ENCODE results near the gene EIF4G3.

Gene EIF4G3

GRCh38 chr1:20983297-20983889 is 193.3 kb downstream of the EIF4G3 start:
- DNase-seq, result no peak

DNA sequence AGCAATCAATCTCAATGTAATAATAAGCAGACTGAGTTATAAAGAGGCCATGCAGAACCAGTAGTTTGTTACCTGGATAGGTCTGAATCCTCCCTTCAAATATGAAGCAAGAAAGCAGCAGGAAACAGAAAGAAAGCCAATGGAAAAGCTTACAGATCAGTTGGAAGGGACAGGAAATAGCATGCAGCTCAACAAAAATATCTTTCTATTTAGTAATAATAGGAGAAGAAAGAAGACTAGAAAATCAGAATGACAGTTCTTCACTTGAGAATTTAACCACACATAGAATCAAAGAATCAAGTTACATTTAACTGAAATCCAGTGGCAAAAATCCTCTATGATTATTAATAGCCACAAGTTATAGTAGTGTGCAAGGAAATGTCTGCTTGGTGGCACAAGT is 194.4 kb downstream of the EIF4G3 start:
- DNase-seq, result no peak

GRCh38 chr1:20981915-20982314 is 194.8 kb downstream of the EIF4G3 start:
- DNase-seq, result no peak

- no peak for DNase-seq
Measured at GRCh38 chr1:20980051-20980450, 196.6 kb downstream of the EIF4G3 start.

DNA sequence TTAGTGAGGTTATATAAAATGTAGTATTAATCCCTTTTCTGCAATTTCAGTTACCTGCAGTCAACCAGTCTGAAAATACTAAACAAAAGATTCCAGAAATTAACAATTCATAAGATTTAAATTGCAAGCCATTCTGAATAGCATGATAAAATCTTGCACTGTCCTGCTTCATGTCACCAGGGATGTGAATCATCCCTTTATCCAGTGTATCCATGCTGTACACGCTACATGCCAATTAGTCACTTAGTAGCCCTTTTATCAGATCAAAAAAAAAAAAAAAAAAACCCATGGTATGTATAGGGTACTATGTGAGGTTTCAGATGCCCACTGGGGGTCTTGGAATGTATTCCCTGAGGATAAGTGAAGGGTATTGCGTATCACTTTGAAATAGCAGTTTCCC is 198.3 kb downstream of the EIF4G3 start:
- DNase-seq, result no peak

DNA sequence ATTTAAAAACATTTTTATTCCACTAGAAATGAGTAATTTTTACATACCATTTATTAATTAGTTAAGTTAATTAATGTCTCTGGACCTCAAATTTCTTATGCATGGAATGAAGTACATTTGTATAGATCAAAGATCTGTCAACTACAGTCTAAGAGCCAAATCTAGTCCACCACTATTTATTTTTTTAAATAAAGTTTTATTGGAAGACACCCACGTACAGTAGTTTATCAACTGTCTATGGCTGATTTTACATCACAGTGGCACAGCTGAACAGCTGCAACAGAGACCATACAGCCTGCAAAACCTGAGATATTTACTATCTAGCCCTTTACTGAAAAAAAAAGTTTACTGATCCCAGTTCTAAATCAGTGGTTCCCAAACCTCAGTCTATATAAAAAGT is 201.0 kb downstream of the EIF4G3 start:
- DNase-seq, result no peak

DNA sequence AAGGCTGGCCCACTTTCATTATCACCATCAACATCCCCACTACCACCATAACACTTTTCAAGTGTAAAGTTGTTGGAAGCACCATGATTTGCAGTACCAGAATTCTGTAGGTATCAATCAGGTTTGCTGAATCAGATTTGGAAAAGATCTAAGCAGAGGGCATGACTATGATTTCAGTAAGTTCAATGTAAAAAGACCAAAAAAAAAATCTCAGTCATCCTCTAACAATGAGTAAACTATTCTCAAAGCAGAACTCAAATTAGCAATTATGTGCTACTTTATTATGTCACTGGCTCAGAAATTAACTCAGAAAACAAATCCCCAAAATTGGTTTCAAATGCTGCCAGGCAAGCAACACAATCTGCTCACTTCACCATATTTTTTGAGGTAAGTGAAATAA is 201.7 kb downstream of the EIF4G3 start:
- no peak for DNase-seq

- DNase-seq, result no peak
Measured at GRCh38 chr1:20974069-20974468, 202.6 kb downstream of the EIF4G3 start.

- DNase-seq, result no peak
Measured at GRCh38 chr1:20972855-20973254, 203.8 kb downstream of the EIF4G3 start.

- DNase-seq, result no peak
Measured at GRCh38 chr1:20964540-20965484, 211.9 kb downstream of the EIF4G3 start.

DNA sequence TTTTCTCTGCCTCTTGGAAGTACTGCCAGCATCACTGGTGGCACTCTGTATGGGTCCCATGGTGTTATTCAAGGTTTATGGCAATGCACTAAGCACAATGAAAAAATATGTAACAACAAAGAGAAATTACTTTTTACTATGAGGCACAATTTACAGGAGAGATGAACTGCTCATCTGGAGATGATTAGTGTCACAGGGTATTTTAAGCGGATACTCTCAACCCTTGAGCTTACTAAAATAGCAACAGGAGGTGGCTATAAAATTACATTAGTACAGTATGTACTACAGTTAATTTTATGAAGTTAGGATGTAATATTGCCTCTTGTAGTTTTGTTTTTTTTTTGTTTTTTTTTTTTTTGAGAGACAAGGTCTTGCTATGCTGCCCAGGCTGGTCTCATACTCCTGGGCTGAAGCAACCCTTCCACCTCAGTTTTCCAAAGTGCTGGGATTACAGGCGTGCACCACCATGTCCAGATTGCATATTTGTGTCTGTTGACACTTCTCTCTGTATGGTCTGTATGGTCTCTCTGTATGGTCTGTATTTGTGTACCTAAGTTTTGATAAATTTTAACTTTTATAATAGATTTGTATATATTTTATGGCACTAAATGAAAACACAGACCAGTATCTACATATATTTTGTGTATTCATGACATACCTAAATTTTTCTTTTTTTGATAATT is 214.0 kb downstream of the EIF4G3 start:
- DNase-seq, result no peak

DNA sequence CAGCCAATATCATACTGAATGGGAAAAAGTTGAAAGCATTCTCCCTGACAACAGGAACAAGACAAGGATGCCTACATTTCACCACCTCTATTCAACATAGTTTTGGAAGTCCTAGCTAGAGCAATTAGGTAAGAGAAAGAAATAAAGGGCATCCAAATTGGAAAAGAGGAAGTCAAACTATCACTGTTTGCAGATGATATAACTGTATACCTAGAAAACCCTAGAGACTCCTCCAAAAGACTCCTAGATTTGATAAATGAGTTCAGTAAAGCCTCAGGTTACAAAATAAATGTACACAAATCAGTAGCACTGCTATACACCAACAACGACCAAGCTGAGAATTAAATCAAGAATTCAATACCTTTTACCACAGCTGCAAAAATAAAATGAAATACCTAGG is 218.3 kb downstream of the EIF4G3 start:
- DNase-seq, result no peak

DNA sequence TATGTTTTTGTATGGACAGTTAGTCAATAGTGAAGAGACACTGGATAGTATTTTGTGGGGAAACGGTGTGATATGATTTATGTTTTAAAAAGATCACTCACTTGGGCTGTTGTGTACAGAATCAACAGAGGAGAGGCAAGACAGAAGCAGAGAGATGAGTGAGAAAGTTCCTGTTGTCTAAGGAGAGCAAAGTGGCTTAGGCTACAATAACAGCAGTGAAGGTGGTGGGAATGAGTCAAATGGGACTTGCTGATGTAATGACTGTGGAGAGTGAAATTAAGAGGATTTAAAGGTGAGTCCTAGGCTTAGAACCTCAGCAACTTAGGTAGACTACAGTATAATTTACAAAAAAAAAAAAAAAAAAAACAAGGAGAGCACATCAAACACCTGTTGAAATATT is 220.4 kb downstream of the EIF4G3 start:
- no peak for DNase-seq

- DNase-seq, result no peak
Measured at GRCh38 chr1:20950679-20951078, 226.0 kb downstream of the EIF4G3 start.

DNA sequence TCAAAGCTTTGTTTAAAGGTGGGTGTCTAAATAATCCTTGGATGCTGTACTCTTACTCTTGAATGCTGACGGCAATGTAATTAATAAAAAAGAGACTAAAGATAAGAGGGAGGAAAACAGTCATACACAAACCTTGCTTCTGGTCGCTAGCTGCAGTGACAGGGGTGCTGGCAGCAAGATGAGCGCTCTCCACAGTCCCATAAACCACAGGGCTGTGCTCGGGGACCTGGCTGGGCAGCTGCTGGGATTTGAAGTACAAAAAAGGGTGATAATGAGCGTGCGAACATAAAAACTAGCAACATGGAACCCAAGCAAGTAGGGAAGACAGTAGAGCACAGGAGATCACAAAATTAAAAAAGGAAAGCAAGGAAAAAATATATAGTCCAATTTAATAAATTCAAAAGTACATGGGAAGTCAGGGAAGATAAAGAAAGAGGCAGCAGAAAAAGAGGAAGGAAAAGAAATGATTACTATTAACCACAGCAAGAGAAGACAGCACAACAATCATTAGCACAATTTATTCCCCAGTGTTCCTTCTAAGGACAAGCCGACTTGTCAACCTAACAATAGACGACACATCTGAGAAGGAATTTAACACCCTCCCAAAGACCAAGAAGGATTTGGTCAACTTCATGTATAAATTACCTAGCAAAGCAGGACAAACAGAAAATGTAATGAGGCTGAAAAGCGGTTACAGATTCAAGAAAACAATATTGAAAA is 226.7 kb downstream of the EIF4G3 start:
- no peak for DNase-seq

- DNase-seq, result no peak
Measured at GRCh38 chr1:20948101-20948500, 228.6 kb downstream of the EIF4G3 start.

DNA sequence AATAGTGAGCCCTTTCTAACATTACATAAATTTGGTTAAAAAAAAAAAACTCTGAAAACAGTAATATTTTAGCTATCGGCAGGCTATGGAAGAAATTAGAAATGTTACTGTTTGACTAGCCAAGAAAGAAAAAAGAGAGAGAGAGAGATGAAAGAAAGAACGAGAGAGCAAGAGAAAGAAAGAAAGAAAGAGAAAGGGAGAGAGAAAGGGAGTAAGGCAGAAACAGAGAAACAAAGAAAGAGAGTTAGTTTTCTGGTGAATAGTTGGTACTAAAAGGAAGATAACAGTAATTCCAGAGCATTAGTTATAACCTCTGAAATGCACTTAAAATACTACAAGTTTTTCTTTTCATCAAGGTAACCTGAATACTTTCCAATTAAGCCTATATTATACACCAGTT is 229.3 kb downstream of the EIF4G3 start:
- no peak for DNase-seq

DNA sequence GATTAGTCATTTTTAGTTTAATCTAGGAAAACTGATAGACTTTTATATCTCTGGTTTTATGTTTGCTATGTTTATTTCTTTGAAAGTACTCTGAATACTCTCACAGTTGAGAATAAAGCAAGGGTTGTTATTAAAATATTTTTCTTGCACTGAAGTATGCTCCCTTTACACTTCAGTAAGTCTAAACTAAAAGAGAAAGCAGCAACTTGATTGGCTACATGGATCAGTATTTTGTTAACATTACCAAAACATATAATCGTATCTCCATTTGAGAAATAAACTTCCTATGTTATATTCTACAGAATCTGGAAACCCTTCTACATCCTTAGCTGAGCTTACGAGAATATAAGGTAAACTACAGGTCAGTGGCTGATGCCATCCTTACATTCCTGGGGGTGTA is 240.1 kb downstream of the EIF4G3 start:
- no peak for DNase-seq

GRCh38 chr1:20936216-20936615 is 240.5 kb downstream of the EIF4G3 start:
- no peak for DNase-seq

DNA sequence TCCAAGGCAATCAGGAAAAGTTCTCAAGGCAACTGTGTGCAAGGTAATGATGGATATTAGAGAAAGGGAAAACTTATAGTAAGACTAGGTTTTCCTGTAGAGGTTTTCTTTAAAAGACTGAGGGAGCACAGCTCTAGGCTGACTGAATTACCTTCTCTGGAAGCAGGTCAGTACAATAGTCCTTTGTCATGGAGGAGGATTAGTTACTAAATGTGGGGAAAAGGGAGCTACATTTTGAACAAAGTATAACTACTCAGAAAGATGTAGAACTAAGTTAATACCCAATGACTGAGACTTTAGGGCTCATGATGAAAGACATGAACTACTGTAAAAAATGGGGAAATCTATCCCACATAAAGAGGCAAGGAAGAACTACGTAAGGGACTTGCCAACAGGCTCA is 241.0 kb downstream of the EIF4G3 start:
- DNase-seq, result no peak

- DNase-seq, result no peak
Measured at GRCh38 chr1:20932437-20932977, 244.2 kb downstream of the EIF4G3 start.

DNA sequence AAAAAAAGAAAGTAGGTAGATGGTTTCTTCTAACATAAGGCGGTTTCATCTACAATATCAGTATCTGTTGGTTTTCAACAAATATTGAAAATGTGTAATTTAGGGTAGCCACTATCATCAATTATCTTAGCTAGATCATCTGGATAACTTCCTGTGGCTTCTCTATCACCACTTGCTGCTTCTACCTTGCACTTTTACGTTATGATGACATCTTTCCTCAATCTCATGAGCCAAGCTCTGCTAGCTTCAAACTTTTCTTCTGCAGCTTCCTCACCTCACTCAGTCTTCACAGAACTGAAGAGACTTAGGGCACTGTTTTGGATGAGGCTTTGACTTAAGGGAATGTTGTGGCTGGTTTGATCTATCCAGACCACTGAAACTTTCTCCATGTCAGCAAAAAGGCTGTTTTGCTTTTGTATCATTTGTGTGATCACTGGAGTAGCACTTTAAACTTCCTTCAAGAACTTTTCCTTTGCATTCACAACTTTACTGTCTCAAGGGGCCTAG is 244.7 kb downstream of the EIF4G3 start:
- no peak for DNase-seq

GRCh38 chr1:20930427-20930826 is 246.3 kb downstream of the EIF4G3 start:
- no peak for DNase-seq

Measured in activated naive CD4-positive, alpha-beta T cell (primary cell).